NCI-H748 (cell line): Measurements from ENCODE around the gene LHX5.
A peak's percentile ranks its signal among the peaks of the same experiment; 100 is the strongest.

Source experiments
- DNase-seq: peaks from one replicate; lab custom pipeline; 2025; ENCODE audit not compliant: unreplicated experiment; lab: John Stamatoyannopoulos, UW

Gene LHX5

DNA sequence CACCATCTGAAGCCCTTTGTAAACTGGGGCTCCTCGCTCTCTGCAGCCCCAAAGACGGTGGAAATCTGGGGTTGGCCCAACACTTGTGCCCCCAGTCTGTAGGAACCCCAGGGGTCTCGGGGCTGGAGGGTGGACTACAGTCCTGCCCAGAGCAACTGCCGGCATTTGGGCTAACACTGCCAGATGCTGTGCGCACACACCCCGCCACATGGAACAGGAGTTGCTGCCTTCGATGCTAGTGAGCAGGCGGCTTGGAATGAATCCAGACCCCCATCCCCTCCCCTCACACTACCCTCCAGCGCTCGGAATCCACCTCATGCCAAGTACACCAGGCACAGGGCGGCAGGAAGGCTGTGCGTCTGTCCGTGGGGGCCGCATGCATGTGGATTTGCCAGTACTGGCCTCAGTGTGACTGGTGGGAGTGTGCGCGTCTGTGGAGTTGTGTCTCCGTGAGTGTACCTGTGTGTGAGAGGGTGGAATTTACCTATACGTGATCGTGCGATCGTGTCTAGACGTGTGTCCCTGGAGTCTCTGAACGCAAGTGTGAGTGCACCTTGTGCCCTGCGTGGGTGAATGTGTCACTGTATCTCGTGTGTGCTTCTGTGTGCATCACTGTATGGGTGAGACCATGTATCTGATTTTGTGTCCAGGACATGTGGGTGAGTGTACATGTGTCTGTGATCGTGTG is 5.1 kb downstream of the LHX5 start:
- no peak for DNase-seq

DNA sequence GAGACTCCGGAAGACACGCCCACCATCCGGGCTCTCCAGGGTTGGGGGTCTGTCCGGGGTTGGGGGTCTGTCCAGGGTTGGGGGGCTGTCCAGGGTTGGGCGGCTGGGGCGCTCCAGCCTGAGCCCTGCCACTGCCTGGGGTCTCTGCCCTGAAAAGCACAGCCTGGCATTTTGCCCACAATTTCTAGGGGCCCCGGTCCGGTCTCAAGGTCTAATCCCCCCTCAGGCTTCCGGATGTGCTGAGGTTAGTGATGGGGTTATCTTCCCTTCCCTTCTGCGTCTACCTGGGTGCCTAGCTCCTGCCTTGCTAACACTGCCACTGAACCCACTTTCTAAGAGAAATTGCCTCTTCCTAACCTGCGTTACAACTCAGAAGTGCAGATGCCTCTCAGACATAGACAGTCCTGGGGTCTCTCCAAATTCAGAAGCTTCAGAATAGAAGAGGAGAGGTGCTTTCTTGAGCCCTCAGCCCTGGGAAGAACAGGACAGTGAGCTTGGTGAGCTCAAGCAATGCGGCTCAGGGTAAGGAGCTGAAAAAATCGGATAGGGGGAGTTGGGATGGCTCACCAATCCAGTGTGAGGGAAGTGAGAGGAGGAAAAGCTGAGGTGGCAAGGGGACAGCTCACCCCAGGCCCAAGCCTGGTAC is 5.7 kb downstream of the LHX5 start:
- no peak for DNase-seq

DNA sequence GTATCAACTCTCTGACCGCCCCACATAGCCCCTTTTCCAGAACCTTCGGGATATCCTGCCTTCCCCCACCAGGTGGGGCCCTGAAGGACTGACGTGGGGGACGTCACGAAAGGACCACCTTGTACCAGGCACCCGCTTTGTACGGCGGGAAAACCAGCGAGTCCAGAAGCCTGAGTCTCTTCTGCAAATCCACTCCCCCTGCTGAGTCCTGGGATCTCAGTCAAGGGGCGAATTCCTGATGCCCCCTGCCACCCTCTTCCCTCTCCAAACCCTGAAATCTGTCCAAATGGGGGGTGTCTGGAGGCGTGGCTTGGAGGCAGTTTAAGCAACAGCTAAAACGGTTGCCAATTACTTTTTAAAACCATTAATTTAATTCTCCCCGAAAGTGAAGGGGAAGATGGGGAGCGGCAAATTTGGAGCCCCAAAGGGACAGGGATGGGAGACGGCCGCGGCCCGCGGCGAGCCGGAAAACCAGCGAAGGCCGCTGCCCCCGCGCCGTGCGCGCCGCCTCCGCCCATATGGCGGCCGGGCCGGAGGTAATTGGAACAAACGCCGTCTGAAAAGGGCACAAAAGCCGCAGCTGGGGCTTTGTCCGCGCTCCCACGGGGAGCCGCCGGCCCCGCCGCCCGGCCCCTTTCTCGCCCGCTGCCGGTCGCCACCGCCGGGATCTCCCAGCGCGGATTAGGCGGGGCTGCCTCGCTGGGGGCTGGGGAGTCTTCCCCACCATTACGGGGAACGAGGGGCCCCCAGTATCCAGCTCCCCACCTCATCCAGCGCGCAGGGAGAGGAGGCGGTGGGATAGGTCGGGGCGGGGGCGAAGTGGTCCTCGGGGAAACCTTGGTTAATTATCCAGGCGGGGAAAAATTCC is 6.6 kb downstream of the LHX5 start:
- peak; percentile 69 for DNase-seq

DNA sequence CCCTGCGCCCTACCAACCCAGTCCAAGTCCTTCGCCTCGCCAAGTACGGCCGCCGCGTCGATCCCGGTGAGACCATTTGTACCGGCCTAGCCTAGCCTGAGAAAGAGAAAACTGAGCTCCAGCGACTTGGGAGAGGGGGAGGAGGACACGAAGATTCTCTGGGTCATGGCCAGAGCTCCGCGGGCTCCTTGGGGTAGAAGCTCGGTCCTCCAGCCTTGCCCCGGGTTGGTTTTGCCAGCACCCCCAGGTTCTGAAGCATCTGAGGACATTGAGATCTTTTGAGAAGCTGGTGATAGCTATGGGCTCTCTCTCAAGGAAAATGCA is 7.3 kb downstream of the LHX5 start:
- peak; percentile 51 for DNase-seq

DNA sequence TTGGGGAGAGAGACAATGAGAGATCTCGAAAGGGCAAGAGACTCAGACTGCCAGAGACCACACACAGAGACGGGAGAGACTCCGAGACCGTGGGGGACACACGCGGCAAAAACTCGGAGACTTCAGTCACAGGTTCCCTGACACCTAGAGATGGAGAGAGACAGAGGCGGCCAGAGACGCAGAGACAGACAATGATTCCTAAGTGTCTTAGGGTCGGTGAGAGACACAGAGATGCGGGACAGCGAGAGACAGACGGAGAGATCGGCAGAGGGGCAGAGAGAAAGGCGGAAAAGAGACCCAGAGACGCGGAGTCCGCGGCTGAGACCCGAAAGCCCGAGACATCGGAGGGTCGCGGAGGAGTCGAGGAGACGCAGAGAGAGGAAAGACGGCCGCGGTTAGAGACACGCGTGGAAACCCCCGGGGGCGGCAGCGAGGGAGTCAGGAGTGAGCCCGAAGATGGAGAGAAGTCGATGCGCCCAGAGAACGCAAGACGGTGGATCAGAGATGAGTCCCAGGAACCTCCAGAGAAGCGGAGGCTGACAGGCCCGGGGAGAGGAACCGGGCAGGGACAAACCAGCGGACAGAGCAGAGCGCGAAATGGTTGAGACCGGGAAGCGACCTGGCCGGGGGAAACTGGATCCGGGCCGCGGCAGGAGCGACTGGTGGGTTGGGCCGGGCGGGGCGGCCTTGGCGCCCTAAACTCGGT is 7.8 kb downstream of the LHX5 start:
- DNase-seq = peak; percentile 51

DNA sequence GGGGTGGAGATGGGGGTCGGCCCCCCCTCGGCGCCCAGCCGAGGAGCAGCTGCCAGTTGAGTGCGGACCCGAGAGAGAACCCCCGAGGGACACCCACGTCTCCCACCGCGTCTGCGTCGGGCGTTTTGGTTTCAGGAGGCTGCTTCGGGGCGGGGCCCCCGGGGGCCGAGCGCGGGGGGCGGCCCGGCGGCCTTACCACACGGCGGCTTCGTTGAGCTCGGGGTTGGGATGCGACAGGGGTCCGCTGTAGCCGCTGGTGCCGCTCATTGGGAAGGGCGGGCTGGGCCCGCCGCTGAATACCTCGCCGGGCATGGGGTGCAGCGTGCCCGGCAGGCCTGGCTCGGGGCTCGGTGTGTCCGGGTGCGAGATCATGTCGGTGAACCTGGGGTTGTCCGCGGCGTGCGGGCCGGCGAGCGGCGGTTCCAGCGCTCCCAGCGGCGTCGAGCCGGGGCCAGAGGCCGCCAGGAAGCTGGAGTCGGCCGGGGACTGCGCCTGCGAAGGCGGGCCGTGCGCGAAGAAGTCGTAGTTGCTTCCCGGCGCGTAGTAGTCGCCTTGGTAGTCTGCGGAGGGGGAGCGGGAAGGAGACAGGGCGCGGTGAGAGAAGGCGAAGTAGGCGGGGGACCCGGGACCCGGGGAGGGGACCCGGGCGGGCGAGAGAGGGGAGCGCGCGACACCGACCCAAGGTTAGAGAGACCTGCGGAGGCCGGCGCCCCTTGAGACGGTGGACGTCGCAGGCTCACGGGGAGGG is 8.5 kb downstream of the LHX5 start:
- DNase-seq = peak; percentile 51

DNA sequence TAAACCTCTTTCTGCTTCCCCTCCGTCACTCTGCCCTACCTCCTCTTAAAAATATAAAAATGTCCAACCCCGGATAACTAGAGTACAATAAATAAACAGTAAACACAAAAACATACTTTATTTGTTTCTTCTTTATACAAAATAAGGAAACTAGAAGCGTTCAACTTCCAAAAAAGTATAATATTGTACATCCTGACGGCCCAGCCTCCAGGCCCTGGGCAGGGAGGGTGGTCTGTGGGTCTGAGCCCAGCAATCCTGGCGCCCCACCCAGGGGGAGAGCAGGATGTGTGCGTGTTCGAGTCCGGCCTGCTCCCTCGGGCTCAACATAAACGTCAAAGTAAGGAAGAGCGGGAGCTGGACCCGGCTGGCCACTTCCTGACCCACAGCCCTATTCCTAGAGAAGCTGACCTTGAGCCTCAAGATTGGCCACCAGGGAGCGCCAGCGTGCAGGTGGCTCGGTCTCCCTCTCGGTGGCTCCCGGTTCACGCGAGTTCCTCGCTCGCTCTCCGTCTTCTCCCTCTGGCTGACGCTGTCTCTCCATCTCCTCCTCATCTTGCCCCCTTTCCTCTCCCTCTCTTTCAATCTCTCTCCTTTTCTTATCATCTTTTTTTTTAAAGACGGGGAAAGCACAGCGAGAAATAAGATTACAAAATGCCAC is 9.4 kb downstream of the LHX5 start:
- DNase-seq = peak; percentile 85

DNA sequence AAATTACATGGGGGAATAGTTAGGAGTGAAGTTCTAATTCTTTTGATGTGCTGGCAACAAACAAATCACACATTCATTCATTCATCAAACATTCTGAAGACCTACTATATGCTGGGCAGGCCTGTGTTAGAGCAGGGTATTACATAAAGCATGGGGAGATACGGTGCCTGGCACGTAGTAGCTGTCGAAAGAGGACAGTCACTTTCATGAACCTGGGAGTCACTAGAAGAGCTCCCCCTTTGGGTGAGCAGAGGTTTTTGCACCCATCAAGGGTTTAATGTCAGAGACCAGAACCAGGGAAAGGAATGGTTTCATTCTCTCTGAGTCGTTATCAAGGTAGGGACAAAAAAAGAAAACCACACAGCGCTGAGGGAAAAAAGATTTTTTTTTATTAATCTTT is 10.0 kb downstream of the LHX5 start:
- peak; percentile 48 for DNase-seq

DNA sequence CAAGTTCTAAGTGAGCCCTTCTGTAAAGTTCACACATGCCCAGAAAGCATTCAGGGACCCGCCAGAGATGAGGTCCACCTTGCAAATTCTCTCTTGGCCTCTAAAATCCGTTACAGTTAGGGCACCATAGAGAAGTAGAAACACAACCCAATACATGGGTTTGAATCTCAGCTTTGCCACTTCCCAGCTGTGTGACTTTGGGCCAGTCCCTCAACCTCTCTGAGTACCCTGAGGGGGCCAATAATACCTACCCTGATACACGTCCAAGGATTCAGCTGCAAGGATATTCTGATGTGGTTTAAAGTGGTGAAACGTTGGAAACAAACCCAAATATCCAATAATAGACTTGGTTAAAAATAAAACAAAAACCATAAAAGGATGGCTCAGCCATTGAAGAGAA is 11.7 kb downstream of the LHX5 start:
- no peak for DNase-seq

DNA sequence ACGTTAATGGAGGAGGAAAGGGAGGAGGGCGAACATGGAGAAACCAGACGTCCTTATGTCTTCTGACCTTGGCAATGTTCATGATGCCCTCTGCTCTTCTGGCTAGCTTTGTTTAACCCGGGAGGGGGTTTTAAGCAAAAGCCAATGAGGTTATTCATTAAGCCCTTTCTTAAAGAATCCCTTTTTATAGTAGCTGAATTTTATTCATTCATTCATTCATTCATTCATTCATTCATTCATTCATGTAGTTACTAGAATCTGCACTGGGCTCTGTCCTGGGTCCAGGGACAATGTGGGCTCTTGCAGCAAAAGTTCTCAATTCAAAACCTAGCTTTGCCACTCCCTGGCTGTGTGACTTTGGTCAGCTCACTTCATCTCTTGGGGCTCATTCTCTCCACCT is 14.0 kb downstream of the LHX5 start:
- no peak for DNase-seq

DNA sequence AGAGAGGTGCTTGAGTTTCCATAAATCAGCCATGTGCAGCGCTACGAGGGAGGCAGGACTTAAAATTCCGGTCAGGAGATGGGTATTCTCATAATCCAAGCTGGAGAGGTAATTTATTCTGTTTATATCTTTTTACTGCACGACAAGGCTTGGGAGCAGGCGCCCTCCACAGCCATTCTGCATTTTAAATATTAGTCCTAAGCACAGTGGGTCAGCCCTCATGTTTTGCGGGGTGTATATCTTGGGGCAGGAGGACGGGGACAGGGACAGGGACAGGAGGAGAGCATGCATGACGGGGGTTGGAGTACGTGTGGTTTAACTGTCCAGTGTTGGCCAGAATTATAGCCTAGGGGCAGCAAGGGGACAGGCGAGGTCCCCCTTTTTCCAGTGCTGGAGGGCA is 14.5 kb downstream of the LHX5 start:
- no peak for DNase-seq

DNA sequence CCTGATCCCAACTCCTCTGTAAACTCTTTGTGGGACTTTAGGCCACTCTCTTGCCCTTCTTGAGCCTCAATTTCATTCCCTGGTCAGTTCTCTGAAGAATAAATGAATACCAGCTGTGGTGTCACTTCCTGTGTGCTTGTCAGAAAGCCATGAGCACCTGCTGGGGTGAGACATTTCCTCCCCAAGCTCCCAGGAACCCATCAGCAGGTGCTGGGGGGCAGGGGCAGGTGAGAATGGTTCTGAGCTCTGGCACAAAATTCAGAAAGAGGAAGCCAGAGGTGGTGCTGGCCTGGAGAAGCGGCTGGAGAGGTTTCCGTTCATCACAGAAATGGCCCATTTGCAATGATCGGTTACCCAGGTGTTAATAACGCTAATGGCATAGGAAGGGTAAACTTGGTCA is 14.9 kb downstream of the LHX5 start:
- DNase-seq = no peak

DNA sequence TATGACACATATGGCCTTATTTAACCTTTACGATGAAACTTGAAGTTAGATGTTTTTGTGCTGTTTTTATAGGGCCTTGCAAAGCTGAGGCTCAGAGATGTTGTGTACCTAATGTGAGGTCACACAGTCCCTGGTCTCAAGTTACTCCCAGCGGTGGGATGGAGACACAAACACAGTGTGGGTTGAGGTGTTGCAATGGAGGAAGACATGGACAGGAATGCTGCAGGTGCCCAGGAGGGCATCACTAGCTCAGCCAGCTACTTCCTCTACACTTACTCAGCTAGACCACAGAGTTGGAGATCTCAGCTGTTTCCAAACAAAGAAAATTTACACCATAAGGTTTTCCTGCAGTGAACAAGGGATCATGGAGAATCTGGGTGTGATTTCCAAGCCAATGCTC is 15.5 kb downstream of the LHX5 start:
- DNase-seq = no peak

DNA sequence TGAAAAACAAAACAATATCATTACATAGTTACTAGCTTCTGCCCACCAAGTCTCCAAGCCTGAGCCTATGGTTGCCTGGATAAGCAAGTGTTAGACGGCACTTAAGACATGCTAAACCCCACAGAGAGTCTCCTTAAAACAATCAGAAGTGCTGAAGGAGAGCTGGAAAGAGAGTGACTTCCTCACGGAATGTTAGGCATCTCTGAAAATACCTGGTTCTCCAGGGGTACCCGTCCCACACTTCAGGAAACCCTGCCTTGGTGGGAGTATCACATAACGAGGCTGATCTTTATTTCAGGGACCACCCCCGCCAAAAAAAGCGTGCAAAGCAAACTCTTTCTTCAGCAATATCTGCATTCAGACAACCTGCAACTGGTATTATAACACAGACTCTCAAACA is 18.3 kb downstream of the LHX5 start:
- DNase-seq = no peak

DNA sequence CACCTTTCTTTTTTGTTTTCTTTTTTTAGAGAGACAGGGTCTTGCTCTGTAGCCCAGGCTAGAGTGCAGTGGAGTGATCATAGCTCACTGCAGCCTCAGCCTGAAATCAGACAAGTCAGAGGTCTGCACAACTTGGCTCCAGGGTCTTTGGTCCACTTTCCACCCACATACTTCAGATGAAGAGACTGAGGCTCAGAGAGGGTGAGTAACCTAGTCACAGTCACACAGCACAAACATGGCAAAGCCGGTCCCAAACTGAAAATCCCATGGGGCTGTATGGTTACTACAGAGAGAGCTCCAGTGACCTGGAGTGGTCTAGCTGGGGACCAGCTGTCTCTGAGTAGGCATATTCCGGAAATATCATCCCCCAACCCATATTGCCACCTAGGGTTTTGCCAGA is 19.2 kb downstream of the LHX5 start:
- DNase-seq = no peak

DNA sequence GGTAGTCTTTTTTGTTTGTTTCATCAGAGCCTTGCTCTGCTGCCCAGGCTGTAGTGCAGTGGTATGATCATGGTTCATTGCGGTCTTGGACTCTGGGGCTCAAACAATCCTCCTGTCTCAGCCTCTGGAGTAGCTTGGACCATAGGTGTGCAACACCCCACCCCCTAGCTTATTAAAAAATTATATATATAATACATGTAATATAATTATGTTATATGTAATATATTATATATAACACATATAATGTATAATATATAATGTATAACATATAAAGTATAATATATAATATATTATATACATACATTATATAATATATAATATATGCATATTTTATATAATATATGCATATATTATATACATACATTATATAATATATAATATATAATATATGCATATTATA is 21.8 kb downstream of the LHX5 start:
- no peak for DNase-seq

DNA sequence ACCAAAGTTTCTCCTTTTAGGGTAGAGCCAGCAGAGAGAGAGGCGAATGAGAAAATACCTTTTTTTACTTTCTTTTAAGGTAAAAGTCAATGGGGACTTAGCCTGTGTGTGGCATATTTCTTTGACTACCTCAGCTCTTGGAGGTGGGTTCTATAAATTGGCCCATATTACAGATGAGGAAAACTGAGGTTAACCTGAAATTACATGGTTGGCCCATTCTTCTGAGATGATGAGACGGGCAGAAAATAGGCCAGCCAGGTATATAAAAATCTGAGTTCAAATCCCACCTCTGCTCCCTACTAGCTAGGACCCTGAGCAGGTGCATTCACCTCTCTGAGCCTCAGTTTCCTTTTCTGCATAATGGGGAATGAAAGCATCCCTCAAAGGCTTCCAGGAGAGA is 22.4 kb downstream of the LHX5 start:
- DNase-seq = no peak

DNA sequence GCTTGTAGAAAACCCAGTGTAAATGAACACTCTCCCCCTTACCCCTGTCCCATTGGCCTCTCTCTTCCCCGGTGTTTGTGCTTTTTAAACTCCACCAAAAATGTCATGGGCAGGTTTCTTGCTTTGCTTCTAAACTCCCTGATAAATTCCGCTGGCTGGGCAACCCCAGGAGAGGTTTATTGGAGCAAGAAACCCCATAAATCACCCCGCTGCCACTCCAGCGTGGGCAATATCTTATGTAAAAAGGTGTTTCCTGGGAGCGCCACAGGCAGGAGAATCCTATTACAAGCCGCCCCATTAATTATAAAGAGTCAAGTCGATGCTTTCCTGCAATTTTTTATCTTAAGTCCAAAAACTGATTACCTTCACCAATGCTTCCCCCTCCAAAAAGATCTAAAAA is 22.8 kb downstream of the LHX5 start:
- peak; percentile 20 for DNase-seq

DNA sequence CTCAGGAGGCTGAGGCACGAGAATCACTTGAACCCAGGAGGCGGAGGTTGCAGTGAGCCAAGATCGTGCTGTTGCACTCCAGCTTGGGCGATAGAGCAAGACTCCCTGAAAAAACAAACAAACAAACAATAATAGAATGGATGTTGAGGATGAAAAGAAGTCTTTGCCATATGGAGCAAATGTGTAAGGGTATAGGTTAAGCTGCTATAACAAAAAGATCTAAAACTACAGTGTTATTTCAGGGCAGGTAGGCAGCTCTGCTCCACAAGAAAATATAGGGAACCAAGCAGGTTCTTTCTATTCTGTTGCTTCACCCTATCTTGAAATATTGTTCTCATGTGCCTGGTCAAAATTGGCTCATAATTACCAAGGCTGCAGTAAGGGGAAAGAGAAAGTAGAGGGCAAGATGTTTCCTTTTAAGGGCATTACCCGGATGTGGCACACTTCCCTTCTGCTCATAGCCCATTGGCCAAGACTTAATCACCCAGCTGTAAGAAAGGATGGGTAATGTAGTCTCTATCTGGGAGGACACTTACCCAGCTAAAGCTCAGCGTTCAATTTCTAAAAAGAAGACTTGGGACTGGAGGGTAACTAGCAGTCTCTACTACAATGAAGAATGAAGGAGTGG is 26.0 kb downstream of the LHX5 start:
- DNase-seq = no peak

DNA sequence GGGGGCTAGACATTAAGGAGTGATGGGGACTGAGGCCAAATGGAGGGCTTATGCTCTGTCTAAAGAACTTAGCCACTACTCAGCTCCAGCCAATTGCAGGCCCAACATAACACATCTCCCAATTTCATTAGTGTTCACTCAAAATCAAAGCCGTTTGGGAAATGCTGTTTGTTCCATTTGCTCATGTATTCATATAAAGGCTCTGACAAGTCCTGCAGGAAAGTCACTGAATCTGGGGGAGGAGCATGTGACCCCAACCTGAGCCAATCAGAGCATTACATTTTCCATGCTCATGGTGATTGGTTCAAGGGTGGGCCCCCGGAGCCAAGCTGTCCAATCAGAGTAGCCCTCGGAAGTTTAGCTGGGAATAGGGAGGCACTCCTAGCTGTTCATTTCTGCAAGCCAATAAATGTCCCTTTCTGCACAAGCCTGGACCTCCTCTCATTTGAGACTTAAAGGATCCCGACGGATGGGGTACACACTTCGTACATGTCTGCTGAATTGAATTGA is 28.6 kb downstream of the LHX5 start:
- no peak for DNase-seq
